Measurements from ENCODE around the gene RBPJ.
"Not testable (repeated sequence)": the region's sequence is repeated elsewhere in the genome, so short reads cannot be mapped to it uniquely, and the experiment has no call there.

RBPJ gene

DNA sequence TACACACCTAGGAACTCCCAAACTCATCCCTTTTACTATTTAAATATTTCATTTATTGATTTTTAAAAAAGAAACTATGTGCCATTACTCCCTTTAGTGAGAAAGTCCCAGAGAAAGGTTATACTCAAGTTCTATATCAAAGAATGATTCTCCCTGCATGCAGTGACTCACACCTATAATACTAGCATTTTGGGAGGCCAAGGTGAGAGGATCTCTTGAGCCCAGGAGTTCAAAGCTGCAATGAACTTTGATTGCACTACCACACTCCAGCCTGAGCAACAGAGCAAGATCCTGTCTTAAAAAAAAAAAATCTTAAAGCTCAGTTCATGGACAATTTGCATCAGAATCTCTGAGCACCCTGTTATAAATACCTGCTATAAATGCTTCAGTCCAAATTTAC, 9.2 kb upstream of the RBPJ start:
- H3K36me3 ChIP-seq (ENCODE audit: insufficient read depth, low read length): no peaks in the 10 kb centered on the region
- no peak overlapping the region for H3K4me3 ChIP-seq (ENCODE audit: low read length, poor library complexity, severe bottlenecking)
- H2AFZ ChIP-seq (ENCODE audit: low read length): no peak overlapping the region
- H4K20me1 ChIP-seq (ENCODE audit: insufficient read depth, low read length, poor library complexity, severe bottlenecking): no peaks in the 10 kb centered on the region
- H3K9me3 ChIP-seq (ENCODE audit: insufficient read depth, low read depth, low read length): no peaks in the 10 kb centered on the region
- H3K9me2 ChIP-seq (replicated peaks; ENCODE audit: low read depth, low read length): no peaks in the 10 kb centered on the region
- no peak for TF ChIP-seq EZH2phosphoT487 (IDR thresholded peaks at IDR 0.05; ENCODE audit: borderline replicate concordance)
- TF ChIP-seq, protein P1, sequence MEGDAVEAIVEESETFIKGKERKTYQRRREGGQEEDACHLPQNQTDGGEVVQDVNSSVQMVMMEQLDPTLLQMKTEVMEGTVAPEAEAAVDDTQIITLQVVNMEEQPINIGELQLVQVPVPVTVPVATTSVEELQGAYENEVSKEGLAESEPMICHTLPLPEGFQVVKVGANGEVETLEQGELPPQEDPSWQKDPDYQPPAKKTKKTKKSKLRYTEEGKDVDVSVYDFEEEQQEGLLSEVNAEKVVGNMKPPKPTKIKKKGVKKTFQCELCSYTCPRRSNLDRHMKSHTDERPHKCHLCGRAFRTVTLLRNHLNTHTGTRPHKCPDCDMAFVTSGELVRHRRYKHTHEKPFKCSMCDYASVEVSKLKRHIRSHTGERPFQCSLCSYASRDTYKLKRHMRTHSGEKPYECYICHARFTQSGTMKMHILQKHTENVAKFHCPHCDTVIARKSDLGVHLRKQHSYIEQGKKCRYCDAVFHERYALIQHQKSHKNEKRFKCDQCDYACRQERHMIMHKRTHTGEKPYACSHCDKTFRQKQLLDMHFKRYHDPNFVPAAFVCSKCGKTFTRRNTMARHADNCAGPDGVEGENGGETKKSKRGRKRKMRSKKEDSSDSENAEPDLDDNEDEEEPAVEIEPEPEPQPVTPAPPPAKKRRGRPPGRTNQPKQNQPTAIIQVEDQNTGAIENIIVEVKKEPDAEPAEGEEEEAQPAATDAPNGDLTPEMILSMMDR (conservative IDR thresholded peaks at IDR 0.05; ENCODE audit: low read length): no peak
- no peak overlapping the region for H3K4me2 ChIP-seq (ENCODE audit: low read depth, low read length, poor library complexity, severe bottlenecking)
- no peaks in the 10 kb centered on the region for H3K4me1 ChIP-seq (ENCODE audit: insufficient read depth, low read length, poor library complexity, severe bottlenecking)
- no peaks in the 10 kb centered on the region for H3K79me2 ChIP-seq (ENCODE audit: insufficient read depth, low read length)
- no peaks in the 10 kb centered on the region for H3K27me3 ChIP-seq (ENCODE audit: insufficient read depth, low read length, poor library complexity, severe bottlenecking)
- no peak overlapping the region for H3K9ac ChIP-seq (ENCODE audit: low read depth, low read length, poor library complexity, severe bottlenecking)
- H3F3A ChIP-seq (ENCODE audit: low read depth): no peaks in the 10 kb centered on the region

DNA sequence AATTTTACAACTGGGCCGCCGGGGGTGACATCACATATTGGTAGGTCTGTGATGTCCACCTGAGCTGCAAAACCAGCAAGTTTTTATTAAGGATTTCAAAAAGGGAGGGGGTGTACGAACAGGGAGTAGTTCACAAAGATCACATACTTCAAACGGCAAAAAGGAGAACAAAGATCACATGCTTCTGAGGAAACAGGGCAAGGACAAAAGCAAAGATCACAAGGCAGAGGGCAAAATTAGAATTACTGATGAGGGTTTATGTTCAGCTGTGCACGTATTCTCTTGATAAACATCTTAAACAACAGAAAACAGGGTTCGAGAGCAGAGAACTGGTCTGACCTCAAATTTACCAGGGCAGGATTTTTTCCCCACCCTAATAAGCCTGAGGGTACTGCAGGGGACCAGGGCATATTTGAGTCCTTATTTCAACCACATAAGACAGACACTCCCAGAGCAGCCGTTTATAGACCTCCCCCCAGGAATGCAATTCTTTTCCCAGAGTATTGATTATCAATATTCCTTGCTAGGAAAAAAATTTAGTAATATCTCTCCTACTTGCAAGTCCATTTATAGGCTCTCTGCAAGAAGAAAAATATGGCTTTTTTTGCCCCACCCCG, 5.4 kb upstream of the RBPJ start:
- not testable (repeated sequence) for H4K20me1 ChIP-seq (ENCODE audit: insufficient read depth, low read length, poor library complexity, severe bottlenecking); H3K9me2 ChIP-seq (replicated peaks; ENCODE audit: low read depth, low read length); H3K9me3 ChIP-seq (ENCODE audit: insufficient read depth, low read depth, low read length); H2AFZ ChIP-seq (ENCODE audit: low read length); H3K9ac ChIP-seq (ENCODE audit: low read depth, low read length, poor library complexity, severe bottlenecking); H3F3A ChIP-seq (ENCODE audit: low read depth); H3K4me3 ChIP-seq (ENCODE audit: low read length, poor library complexity, severe bottlenecking); H3K4me2 ChIP-seq (ENCODE audit: low read depth, low read length, poor library complexity, severe bottlenecking); H3K36me3 ChIP-seq (ENCODE audit: insufficient read depth, low read length); H3K27me3 ChIP-seq (ENCODE audit: insufficient read depth, low read length, poor library complexity, severe bottlenecking); H3K4me1 ChIP-seq (ENCODE audit: insufficient read depth, low read length, poor library complexity, severe bottlenecking)
- H3K79me2 ChIP-seq (ENCODE audit: insufficient read depth, low read length): peaks cover 11% of the 10 kb centered on the region; the same call in 1 of the 2 replicates

DNA sequence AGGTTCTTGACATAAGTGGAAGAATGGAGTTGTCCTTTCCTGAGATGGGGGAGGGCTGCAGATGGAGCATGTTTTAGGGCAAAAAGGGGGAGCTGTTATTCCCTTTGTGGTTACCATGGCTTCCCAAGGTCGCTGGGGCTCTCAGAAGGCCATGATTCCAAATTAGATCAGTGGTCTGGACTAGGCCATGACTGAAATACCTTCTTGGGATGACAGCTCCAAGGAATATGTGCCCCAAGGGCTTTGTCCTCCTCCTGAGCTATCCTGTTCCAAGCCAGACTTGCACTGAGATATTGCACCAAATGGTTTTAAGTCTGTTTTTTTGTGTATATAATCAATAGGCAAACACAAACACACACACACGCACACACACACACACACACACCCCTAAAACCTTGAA, 3.0 kb upstream of the RBPJ start:
- Histone ChIP-seq H3K27me3 (ENCODE audit: insufficient read depth, low read length, poor library complexity, severe bottlenecking) (no peaks in the 10 kb centered on the region), H3K79me2 (ENCODE audit: insufficient read depth, low read length) (peaks cover 32% of the 10 kb centered on the region), H3K9me3 (ENCODE audit: insufficient read depth, low read depth, low read length) (no peaks in the 10 kb centered on the region), H3K9me2 (replicated peaks; ENCODE audit: low read depth, low read length) (no peaks in the 10 kb centered on the region), H3K36me3 (ENCODE audit: insufficient read depth, low read length) (no peaks in the 10 kb centered on the region), H3F3A (ENCODE audit: low read depth) (no peaks in the 10 kb centered on the region), H2AFZ (ENCODE audit: low read length) (no peak overlapping the region), H4K20me1 (ENCODE audit: insufficient read depth, low read length, poor library complexity, severe bottlenecking) (peaks cover 18% of the 10 kb centered on the region), H3K9ac (ENCODE audit: low read depth, low read length, poor library complexity, severe bottlenecking) (no peak overlapping the region), H3K4me2 (ENCODE audit: low read depth, low read length, poor library complexity, severe bottlenecking) (peak overlapping the region; percentile 89), H3K4me3 (ENCODE audit: low read length, poor library complexity, severe bottlenecking) (peak overlapping the region; percentile 93), H3K4me1 (ENCODE audit: insufficient read depth, low read length, poor library complexity, severe bottlenecking) (peaks cover 8% of the 10 kb centered on the region)
- TF ChIP-seq, protein P1 (conservative IDR thresholded peaks at IDR 0.05; ENCODE audit: low read length): no peak
- no peak for TF ChIP-seq EZH2phosphoT487 (IDR thresholded peaks at IDR 0.05; ENCODE audit: borderline replicate concordance)

DNA sequence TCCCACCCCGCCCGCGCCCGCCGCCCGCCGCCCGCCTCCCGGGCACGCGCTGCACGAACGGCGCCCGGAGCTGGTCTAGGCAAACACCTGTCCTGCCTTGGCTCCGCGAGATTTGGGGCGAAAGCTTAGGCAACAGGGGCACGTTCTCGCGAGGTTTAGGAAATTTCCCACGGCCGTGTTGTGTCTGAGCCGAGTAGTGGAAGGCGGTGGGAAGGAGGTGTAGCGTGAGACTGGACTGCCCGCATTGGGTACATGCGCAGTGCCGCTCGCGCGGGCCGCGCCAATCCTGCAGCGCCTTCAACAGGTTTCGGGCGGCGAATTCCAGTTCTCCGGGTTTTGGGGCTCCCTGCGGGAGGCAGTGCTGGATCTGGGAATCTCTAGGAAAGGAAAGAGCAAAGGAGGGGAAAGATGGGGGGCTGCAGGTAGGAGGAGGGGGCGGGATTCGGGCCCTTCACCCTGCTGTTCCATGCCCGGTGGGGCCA, 1.3 kb upstream of the RBPJ start:
- Histone ChIP-seq H3K9ac (ENCODE audit: low read depth, low read length, poor library complexity, severe bottlenecking) (peak overlapping the region; percentile 93), H3K4me2 (ENCODE audit: low read depth, low read length, poor library complexity, severe bottlenecking) (peak overlapping the region; percentile 89), H3K27me3 (ENCODE audit: insufficient read depth, low read length, poor library complexity, severe bottlenecking) (no peaks in the 10 kb centered on the region), H2AFZ (ENCODE audit: low read length) (peak overlapping the region; percentile 96), H4K20me1 (ENCODE audit: insufficient read depth, low read length, poor library complexity, severe bottlenecking) (peaks cover 35% of the 10 kb centered on the region), H3K4me1 (ENCODE audit: insufficient read depth, low read length, poor library complexity, severe bottlenecking) (peaks cover 21% of the 10 kb centered on the region), H3K4me3 (ENCODE audit: low read length, poor library complexity, severe bottlenecking) (peak overlapping the region; percentile 93), H3K9me3 (ENCODE audit: insufficient read depth, low read depth, low read length) (no peaks in the 10 kb centered on the region), H3K9me2 (replicated peaks; ENCODE audit: low read depth, low read length) (no peaks in the 10 kb centered on the region), H3F3A (ENCODE audit: low read depth) (no peaks in the 10 kb centered on the region), H3K79me2 (ENCODE audit: insufficient read depth, low read length) (peaks cover 49% of the 10 kb centered on the region), H3K36me3 (ENCODE audit: insufficient read depth, low read length) (no peaks in the 10 kb centered on the region)
- TF ChIP-seq EZH2phosphoT487 (IDR thresholded peaks at IDR 0.05; ENCODE audit: borderline replicate concordance): no peak
- TF ChIP-seq, protein P1 (conservative IDR thresholded peaks at IDR 0.05; ENCODE audit: low read length): no peak

Data from Loucy (cell line).